Cardiac fibroblast (primary cell): ENCODE measurements around the gene ZNF81.
"Not testable (repeated sequence)": the region's sequence is repeated elsewhere in the genome, so short reads cannot be mapped to it uniquely, and the experiment has no call there.

Experiments
- DNase-seq, 2 donors: peaks; one replicate each; pipeline versions ENCODE4 v3.0.0 to v3.0.0-alpha.2; 2010; ENCODE audit warnings: low read depth in 2 of 2
- H3K4me3 ChIP-seq, 2 donors: replicated peaks in 1 of 2; 1 replicate in 1 of 2; 2 replicates in 1 of 2; pipeline ENCODE4 v1.5.1; 2011; ENCODE audit warnings: low read depth in 2 of 2, low read length in 2 of 2, mild to moderate bottlenecking in 2 of 2, moderate library complexity in 1 of 2
- TF ChIP-seq, protein P1 (sequence below): IDR thresholded peaks from one replicate; pipeline ENCODE4 v1.5.1; 2011; ENCODE audit warnings: low read depth, mild to moderate bottlenecking, low read length, inconsistent platforms

The ZNF81 gene

DNA sequence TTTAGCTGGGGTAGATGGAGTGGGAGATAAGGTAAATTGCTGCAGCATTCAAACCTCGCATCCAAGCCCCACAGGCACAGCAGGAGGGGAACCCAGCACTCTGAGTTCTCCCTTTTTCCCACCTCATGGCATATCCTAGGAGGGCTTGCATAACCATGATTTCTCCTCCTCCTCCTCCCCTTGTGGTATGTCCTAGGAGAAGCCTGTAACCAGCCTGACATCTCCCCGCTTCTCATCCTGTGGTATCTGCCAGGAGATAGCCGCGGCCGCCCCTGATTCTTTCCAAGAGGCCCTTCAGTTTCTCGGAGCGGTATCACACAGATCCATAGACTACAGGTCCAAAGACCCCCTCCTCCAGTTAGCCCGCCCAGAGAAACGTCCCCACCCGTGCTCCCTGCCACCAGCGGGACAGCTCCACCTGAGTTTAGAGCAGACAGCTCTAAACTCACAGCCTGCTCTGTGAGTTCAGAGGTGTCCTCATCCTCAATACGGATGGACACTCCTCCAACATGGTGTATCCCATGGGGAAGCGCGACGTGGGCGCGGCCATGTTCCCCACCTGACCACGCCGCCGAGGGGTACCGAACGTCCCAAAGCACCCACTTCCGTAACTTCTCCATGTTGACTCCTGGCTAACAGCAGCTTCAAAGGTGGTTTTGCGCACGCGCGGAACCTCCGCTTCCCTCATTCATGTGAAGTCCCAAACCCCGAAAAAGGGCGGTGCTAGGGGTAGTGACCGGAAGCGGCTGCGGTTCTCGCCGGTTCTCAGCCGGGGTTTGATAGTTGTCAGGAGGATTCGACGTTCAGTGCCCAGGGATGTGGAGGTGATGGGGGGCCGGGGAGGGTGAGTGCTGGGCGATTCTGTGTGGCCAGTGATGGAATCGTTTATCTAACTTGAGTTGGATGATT lies at the start of gene ZNF81:
Gene ZNF81, plus strand, starts transcription at position 739 of the 909 bp plus-strand sequence. CDS start 9,366 bp downstream, outside the sequence.
- TF ChIP-seq, protein P1, sequence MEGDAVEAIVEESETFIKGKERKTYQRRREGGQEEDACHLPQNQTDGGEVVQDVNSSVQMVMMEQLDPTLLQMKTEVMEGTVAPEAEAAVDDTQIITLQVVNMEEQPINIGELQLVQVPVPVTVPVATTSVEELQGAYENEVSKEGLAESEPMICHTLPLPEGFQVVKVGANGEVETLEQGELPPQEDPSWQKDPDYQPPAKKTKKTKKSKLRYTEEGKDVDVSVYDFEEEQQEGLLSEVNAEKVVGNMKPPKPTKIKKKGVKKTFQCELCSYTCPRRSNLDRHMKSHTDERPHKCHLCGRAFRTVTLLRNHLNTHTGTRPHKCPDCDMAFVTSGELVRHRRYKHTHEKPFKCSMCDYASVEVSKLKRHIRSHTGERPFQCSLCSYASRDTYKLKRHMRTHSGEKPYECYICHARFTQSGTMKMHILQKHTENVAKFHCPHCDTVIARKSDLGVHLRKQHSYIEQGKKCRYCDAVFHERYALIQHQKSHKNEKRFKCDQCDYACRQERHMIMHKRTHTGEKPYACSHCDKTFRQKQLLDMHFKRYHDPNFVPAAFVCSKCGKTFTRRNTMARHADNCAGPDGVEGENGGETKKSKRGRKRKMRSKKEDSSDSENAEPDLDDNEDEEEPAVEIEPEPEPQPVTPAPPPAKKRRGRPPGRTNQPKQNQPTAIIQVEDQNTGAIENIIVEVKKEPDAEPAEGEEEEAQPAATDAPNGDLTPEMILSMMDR = no peak
- DNase-seq = peak; percentile 96 to 98
- peak within 1 kb of the TSS; percentile 53 to 62 for H3K4me3 ChIP-seq

DNA sequence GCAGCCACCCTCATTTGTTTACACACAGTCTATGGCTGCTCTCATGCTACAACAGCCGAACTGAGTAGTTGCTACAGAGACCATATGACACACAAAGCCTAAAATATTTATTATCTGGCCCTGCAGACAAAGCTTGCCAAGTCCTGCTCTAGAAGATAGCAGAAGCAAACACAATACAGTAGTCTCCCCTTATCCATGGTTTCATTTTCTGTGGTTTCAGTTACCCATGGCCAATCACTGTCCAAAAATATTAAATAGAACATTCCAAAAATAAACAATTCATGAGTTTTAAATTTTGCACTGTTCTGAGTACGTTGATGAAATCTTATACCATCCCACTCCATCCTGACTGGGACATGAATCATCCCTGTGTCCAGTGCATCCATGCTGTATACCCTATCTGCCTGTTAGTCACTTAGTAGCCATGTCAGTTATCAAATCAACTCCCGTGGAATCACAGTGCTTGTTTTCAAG lies 40.2 kb upstream of the ZNF81 start:
- DNase-seq = peak; percentile 74 to 78
- TF ChIP-seq, protein P1 = no peak
- H3K4me3 ChIP-seq = no peak overlapping the region

DNA sequence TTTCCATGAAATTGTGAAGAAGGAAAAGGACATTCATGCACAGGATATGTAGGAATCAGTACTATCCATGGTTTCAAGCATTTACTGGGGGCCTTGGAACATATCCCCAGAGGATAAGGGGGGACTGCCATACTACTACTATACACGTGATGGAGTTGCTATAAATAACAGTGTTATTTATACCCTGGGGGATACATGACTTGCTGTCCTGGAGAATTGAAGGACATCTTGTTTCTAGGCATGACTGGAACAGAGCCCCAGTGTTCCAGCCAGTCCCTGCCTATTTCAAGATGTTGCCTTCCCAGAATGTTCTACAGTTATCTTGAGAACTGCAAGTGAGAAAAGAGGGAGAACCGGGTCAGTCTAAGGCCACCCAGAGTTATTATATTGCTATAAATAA lies 39.6 kb upstream of the ZNF81 start:
- no peak for DNase-seq
- TF ChIP-seq, protein P1 = no peak
- H3K4me3 ChIP-seq = no peak overlapping the region

DNA sequence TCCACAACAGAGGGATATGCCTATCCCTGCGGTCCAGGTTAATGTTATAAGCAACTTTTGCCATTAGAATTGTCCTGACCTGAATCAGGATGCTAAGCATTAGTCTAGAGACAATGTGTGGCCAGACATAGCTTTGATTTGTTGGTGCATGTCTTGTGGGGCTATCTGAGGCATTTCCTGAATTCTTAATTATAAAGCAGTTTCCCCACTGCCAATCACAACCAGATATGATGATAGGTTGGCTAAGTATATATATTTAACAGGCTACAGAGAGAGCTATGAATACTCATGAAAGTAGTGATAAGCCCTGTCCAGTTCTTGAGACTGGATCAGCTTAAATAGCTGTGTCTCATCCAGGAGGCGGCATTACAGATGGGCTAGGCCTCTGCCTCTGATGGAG lies 37.8 kb upstream of the ZNF81 start:
- no peak for DNase-seq
- TF ChIP-seq, protein P1 = no peak
- H3K4me3 ChIP-seq = no peak overlapping the region

DNA sequence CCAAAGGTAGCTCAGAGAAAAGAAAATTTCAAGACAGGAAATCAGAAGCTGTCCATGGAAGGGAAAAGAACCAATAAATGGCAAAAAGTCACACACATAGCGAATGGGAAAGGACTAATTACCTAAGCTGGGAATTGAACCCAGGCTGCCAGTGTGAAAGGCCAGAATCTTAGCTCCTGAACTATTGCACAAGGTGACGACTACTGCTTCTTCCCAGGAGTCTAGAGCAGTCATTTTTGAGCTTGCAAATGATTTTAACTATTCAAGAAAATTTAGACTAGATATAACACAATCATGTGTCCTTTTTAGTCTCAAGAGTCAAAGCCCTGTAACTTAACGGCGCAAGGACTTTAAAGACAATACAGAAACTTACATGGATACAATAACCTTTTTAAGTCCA lies 34.1 kb upstream of the ZNF81 start:
- TF ChIP-seq, protein P1 = no peak
- peak; percentile 17 to 35 for DNase-seq
- no peak overlapping the region for H3K4me3 ChIP-seq

DNA sequence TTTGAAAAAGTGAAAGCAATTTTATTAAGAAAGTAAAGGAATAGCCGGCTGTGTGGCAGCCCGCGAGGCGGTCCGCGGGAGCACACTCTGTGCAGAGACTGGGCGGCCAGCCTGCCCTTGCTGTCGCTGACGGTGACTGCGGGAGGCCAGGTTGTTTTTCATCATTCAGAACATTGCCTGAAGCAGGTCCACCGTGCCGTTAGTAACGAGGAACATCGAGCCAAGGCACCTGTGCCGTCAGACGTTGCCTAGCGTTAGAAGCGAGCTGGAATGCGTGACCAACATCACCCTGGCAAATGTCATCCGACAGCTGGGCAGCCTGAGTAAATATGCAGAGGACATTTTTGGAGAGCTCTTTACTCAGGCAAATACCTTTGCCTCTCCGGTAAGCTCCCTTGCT lies 33.6 kb upstream of the ZNF81 start:
- not testable (repeated sequence) for DNase-seq, H3K4me3 ChIP-seq

DNA sequence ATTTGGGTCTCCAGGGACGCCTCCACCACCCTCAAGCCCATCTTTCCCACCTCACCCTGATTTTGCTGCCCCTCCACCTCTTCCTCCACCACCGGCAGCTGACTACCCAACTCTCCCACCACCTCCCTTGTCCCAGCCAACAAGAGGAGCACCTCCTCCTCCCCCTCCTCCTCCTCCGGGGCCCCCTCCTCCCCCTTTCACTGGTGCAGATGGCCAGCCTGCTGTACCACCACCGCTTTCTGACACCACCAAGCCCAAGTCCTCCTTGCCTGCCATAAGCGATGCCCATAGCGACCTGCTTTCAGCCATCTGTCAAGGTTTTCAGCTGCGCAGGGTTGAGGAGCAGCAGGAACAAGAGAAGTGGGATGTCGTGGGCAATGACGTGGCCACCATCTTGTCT lies 32.4 kb upstream of the ZNF81 start:
- no peak for DNase-seq
- TF ChIP-seq, protein P1 = no peak
- no peak overlapping the region for H3K4me3 ChIP-seq

DNA sequence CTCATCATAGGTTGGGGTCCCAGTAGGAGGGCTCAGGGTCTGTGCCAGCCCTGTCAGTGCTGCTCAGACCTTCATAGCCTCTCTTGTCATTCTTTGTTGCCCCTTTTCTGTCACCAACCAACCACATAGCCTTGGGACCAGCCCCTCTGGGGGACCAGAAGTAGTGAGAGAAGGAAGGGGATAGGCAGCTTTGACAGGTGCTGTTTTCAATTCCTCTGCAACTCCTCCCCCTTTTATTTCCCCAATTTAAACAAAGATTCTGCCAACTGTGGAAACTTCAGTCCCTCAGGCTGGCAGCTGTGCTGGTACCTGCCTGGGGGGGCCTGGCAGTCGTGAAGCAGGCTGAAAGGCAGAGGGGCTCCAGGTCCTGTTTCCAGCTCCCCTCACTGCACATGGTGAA lies 30.9 kb upstream of the ZNF81 start:
- not testable (repeated sequence) for H3K4me3 ChIP-seq, DNase-seq

DNA sequence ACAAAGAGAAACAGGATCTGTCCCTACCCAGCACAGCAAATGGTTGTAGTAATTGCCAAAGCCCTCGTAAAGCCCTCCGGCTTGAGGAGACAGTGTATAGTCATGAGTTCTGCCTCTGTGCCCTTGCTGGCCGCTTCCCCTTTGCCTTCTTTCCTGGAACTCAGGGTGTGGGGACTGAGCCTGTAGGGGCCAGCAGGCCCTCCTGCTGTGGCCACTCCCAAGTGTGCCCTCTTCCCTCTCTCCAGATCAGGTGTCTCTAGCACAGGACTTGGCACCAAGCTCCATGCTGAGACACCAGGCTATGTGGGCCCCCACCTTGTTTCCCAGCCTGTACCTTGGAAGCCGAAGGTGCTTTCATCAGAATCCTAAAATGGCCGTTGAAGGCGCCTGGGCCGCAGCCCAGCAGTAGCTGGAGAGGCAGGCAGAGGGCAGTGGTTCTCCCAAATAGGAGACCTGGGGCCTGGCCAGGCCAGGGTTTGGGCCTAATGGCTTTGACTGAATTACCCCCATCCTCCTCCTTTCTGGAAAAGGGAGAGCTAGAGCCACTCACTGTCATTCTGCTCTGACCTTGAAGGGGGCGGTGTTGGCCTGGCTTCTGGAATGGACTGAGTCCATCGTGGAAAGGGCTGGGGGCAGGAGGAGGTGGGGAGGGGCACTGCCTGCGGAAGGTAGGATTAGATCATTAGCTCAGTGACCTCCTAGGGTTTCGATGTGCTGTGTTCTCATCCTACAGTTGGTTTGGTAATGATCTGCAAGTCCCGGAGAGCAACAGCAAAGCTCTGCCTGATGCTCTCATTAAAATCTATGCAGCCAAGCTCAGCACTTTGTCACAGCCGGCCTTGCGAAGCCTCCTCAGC lies 30.1 kb upstream of the ZNF81 start:
- not testable (repeated sequence) for H3K4me3 ChIP-seq

DNA sequence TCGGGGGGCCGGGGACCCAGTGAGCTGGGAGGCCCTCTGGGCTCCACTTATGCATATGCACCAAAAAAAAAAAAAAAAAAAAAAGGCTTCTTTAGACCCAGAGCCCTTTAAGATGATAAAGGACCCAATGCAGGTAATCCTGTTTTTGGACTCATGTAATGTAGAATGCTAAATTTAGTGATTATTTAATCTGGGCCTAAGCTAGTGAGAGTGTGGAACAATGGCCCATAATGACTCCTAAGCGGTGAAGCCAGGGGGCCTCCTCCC lies 29.5 kb upstream of the ZNF81 start:
- H3K4me3 ChIP-seq, DNase-seq: not testable (repeated sequence)

More for the DNA sequence above, 30.1 kb upstream of the ZNF81 start:
- DNase-seq = not testable (repeated sequence)
